GM18505 (cell line): ENCODE data around the gene ANXA4.

Experiments
- ATAC-seq: cut with Tn5 transposase; IDR thresholded peaks from one replicate; pipeline ENCODE4 v1.9.1; 2021; ENCODE audit not compliant: unreplicated experiment
- POLR2A ChIP-seq: IDR thresholded peaks from 4 replicates; pipeline ENCODE4 v1.6.1; 2011; ENCODE audit warnings: borderline replicate concordance; ENCODE audit not compliant: insufficient read depth, insufficient read length; ENCODE audit errors: extremely low read depth

The ANXA4 gene

GRCh38 chr2:69835666-69836065, 93.7 kb downstream of the ANXA4 start:
- no peak for TF ChIP-seq POLR2A
- no peak for ATAC-seq

DNA sequence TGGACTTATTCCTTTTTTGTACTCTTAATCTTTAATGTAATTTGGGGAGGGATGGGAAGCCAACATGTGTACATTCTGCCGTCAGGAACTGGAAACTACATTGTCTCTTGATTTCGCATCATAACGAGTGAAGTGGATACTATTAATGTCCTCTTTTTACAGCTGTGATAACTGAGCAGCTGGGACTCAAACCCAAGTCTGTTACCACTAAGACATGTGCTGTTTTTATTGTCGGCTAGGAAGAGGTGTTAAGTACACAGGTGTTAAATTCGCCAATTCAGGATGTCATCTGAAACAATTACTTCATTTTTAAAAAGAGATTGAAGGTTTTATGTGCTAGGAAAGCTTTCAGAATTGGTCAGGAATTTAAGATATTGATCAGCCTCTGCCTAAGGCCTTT, 94.4 kb downstream of the ANXA4 start:
- TF ChIP-seq POLR2A, result no peak
- ATAC-seq, result no peak

DNA sequence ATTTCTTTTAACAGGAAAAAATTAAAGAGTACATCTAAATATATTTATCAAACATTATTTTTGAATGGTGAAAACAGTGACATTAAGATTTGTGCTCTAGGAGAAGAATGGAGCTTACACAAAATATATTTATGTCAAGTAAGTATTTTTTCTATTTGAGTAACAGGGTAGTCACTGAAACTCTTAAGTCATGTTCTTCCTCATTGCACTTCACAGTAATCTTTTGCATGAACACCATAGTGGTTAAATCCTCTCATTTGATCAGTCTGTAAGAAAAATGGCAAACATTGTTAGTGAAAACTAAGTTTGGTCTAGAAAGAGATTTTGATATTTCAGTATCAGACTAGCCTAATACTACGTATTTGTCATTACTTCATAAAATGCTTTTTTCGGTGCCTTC, 95.6 kb downstream of the ANXA4 start:
- no peak for TF ChIP-seq POLR2A
- no peak for ATAC-seq

DNA sequence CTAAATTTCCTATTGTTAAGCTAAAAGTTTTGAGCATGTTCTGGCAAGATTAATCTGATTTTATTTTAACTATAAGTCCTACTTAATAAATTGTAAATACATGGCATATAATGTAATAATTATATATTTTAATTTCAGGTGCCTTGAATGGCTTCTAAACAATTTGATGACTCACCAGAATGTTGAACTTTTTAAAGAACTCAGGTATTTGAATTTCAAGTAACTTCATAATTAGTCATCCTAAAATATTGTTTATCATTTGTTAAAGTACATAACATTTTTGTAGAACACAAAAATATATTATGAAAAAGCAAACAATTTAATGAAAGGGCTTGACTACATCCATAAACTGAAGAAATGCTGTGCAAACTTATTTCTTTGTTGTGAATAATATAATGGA, 102.1 kb downstream of the ANXA4 start:
- TF ChIP-seq POLR2A, result no peak
- no peak for ATAC-seq

DNA sequence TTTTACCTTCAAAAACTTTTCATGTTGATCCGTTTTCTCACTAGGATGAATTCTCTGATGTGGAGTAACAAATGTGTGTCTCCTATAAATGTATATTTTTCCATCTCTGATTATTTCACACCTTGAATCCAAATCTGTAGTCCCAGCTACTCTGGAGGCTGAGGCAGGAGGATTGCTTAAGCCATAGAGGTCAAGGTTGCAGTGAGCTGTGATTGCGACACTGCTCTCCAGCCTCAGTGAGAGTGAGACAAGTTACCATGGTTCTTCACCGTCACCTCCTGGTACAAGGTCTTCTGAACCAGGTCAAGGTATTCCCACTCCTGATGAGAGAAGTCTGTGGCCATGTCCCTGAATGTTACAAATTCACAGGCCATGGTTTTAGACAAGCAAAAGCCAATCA, 102.6 kb downstream of the ANXA4 start:
- ATAC-seq, result no peak
- TF ChIP-seq POLR2A, result no peak

DNA sequence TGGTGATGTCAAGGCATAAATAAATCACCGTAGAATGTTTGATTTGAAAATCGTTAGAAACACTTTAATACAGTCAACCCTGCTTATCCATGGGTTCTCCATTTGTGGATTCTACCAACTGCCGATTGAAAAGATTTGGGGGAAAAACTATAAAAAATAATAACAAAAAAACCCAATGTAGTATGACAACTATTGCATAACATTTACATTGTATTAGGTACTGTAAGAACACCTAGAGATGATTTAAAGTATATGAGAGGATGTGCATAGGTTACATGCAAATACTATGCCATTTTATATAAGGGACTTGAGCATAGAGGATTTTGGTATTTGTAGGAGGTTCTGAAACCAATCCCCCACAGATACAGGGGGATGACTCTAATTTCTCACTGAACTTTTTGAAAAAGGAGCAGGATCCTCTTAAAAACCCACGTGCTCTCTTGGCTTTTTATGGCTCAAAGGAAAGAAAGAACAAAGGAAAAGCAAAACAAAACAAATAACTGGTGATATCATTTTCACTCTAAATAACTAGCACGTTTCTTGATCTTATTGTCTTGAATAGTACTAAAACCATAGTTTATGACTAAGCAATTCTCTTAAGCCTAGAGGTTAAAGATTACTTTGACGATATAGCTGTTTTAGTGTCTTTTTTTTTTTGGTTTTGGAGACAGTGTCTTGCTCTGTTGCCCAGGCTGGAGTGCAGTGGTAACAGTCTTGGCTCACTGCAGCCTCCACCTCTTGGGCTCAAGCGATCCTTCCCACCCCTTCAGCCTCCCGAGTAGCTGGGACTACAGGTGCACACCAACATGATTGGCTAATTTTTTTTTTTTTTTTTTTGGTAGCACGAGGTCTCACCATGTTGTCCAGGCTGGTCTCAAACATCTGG, 104.5 kb downstream of the ANXA4 start:
- TF ChIP-seq POLR2A, result no peak
- ATAC-seq, result no peak

DNA sequence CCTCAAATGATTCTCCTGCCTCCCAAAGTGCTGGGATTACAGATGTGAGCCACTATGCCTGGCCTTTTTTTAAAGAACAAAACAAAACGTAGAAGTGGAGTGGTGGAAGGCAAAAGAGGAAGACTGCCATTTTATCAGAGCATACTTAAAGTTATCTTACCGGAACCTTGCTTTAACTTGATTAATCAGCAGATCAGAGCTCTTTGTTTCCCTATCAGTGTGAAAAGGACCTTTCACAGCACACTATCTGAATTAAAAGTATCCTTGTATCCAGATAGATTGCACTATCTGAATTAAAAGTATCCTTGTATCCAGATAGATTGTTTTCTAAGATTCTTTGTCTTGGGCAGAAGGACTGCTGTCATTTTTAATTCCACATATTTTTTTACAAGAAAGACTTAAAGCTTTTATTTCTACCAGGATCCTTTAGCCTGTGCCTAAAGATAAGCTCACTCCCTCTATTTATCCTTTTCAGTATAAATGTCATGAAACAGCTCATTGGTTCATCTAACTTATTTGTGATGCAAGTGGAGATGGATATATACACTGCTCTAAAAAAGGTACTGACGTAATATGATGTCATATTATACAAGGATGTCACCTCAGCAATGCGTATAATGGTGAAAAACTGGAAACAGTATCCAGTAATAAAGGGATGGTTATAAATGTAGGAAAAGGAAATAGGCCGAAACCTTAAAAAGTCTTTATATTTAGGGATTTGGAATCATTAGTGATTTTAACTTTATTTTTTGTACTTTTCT, 105.3 kb downstream of the ANXA4 start:
- TF ChIP-seq POLR2A, result no peak
- no peak for ATAC-seq

- no peak for ATAC-seq
- no peak for TF ChIP-seq POLR2A
These were observed 106.4 kb downstream of the ANXA4 start for GRCh38 chr2:69848186-69848790.

- ATAC-seq, result no peak
- TF ChIP-seq POLR2A, result no peak
These were observed 116.3 kb downstream of the ANXA4 start for GRCh38 chr2:69858261-69858660.

- TF ChIP-seq POLR2A, result no peak
- ATAC-seq, result no peak
These were observed 121.4 kb downstream of the ANXA4 start for GRCh38 chr2:69863298-69863697.
